ENCODE measurements around the gene CCL4. TPM values are rescaled to one million over a fixed set of nuclear protein-coding genes. Genes with fewer than 3 reads are reported as not detected.
"Not testable (repeated sequence)": the region's sequence is repeated elsewhere in the genome, so short reads cannot be mapped to it uniquely, and the experiment has no call there.

CCL4 gene
- total RNA-seq, 1 experiment from 2014 or later, result not detected

- Histone ChIP-seq H3T11ph (ENCODE audit: low read length) (no peak overlapping the region), H4K91ac (ENCODE audit: insufficient read length, low read depth, low read length) (no peak overlapping the region), H3K23me2 (ENCODE audit: insufficient read length, low read depth, low read length, poor library complexity, severe bottlenecking) (no peaks in the 10 kb centered on the region), H2BK12ac (ENCODE audit: insufficient read length, low read depth, low read length) (no peak overlapping the region), H3K27ac (ENCODE audit: insufficient read length, low read depth, low read length) (no peak overlapping the region), H3K18ac (ENCODE audit: insufficient read length, low read depth, low read length) (no peak overlapping the region), H3K9me3 (ENCODE audit: control insufficient read depth, low read depth, low read length) (no peaks in the 10 kb centered on the region), H3K4ac (ENCODE audit: low read depth, low read length) (no peak overlapping the region), H2AK5ac (ENCODE audit: insufficient read length, low read length) (no peak overlapping the region), H2BK120ac (ENCODE audit: low read depth, low read length, poor library complexity, severe bottlenecking) (no peak overlapping the region), H3K14ac (ENCODE audit: insufficient read depth, low read length) (no peak overlapping the region), H3K23ac (ENCODE audit: insufficient read length, low read depth, low read length) (no peak overlapping the region), H3K79me1 (ENCODE audit: insufficient read depth, low read depth, low read length, poor library complexity, severe bottlenecking) (no peaks in the 10 kb centered on the region), H3K27me3 (ENCODE audit: insufficient read depth, low read length) (no peaks in the 10 kb centered on the region), H4K5ac (ENCODE audit: insufficient read length, low read depth, low read length) (no peak overlapping the region), H4K20me1 (ENCODE audit: control insufficient read depth, insufficient read depth, insufficient read length) (no peaks in the 10 kb centered on the region), H3K56ac (ENCODE audit: insufficient read length, low read depth, low read length) (no peak overlapping the region), H3K79me2 (ENCODE audit: insufficient read depth, low read length) (no peaks in the 10 kb centered on the region), H3K9ac (ENCODE audit: extremely low read depth, insufficient read length, low read length) (no peak overlapping the region), H4K8ac (replicated peaks; ENCODE audit: insufficient read length, low read depth, low read length) (no peak overlapping the region), H2BK5ac (ENCODE audit: insufficient read length, low read length) (no peak overlapping the region), H3K4me2 (ENCODE audit: insufficient read depth, insufficient read length, low read length) (no peak overlapping the region), H3K4me1 (ENCODE audit: insufficient read depth, low read length) (no peaks in the 10 kb centered on the region; the same call in 1 of the 2 replicates), H2BK20ac (ENCODE audit: low read depth, low read length, poor library complexity, severe bottlenecking) (no peak overlapping the region), H2AFZ (ENCODE audit: low read length) (no peak overlapping the region), H2BK15ac (ENCODE audit: low read depth, low read length) (no peak overlapping the region)
- no peaks in the 10 kb centered on the region for H3K36me3 Mint-ChIP-seq (ENCODE audit: insufficient read depth in 1 of 3, low read depth in 3 of 3)
- peaks cover 8% of the 10 kb centered on the region for H3K27me3 Mint-ChIP-seq (ENCODE audit: low read depth)
- no peaks in the 10 kb centered on the region; a peak in 1 of 5 replicates for H3K9me3 Mint-ChIP-seq
- WGBS (ENCODE audit: extremely low coverage, insufficient read length, low lambda C conversion rate), result no CpG with 5 or more reads among the region's 1 CpG
- DNase-seq, result no peak
- no peak overlapping the region for H3K4me3 Mint-ChIP-seq
- no peak overlapping the region for H3K27ac Mint-ChIP-seq
- no peak for TF ChIP-seq CTCF (conservative IDR thresholded peaks at IDR 0.05)
- peaks cover 23% of the 10 kb centered on the region in 2 experiments for H3K4me1 Mint-ChIP-seq
These were observed 16.8 kb upstream of the CCL4 start for GRCh38 chr17:36086791-36087190.

- H3K4ac ChIP-seq (ENCODE audit: low read depth, low read length); H2BK120ac ChIP-seq (ENCODE audit: low read depth, low read length, poor library complexity, severe bottlenecking); H3K9me3 ChIP-seq (ENCODE audit: control insufficient read depth, low read depth, low read length); H2BK12ac ChIP-seq (ENCODE audit: insufficient read length, low read depth, low read length); H4K91ac ChIP-seq (ENCODE audit: insufficient read length, low read depth, low read length); H4K8ac ChIP-seq (replicated peaks; ENCODE audit: insufficient read length, low read depth, low read length); H2BK20ac ChIP-seq (ENCODE audit: low read depth, low read length, poor library complexity, severe bottlenecking); H3K27ac ChIP-seq (ENCODE audit: insufficient read length, low read depth, low read length); H3K9me3 Mint-ChIP-seq; H4K5ac ChIP-seq (ENCODE audit: insufficient read length, low read depth, low read length); H3K79me2 ChIP-seq (ENCODE audit: insufficient read depth, low read length); H2AK5ac ChIP-seq (ENCODE audit: insufficient read length, low read length); H2BK5ac ChIP-seq (ENCODE audit: insufficient read length, low read length); H3K27me3 Mint-ChIP-seq (ENCODE audit: low read depth); H4K20me1 ChIP-seq (ENCODE audit: control insufficient read depth, insufficient read depth, insufficient read length); H2BK15ac ChIP-seq (ENCODE audit: low read depth, low read length); H3K56ac ChIP-seq (ENCODE audit: insufficient read length, low read depth, low read length); H3K4me2 ChIP-seq (ENCODE audit: insufficient read depth, insufficient read length, low read length); H3K9ac ChIP-seq (ENCODE audit: extremely low read depth, insufficient read length, low read length); H3K27me3 ChIP-seq (ENCODE audit: insufficient read depth, low read length); H3K79me1 ChIP-seq (ENCODE audit: insufficient read depth, low read depth, low read length, poor library complexity, severe bottlenecking); H3K23me2 ChIP-seq (ENCODE audit: insufficient read length, low read depth, low read length, poor library complexity, severe bottlenecking); DNase-seq; H3K18ac ChIP-seq (ENCODE audit: insufficient read length, low read depth, low read length); H3K14ac ChIP-seq (ENCODE audit: insufficient read depth, low read length); H3K36me3 Mint-ChIP-seq (ENCODE audit: insufficient read depth in 1 of 3, low read depth in 3 of 3); H3K4me3 Mint-ChIP-seq; H2AFZ ChIP-seq (ENCODE audit: low read length); H3K23ac ChIP-seq (ENCODE audit: insufficient read length, low read depth, low read length); H3K4me1 ChIP-seq (ENCODE audit: insufficient read depth, low read length); H3T11ph ChIP-seq (ENCODE audit: low read length); H3K27ac Mint-ChIP-seq: not testable (repeated sequence)
- no CpG with 5 or more reads among the region's 3 CpGs for WGBS (ENCODE audit: extremely low coverage, insufficient read length, low lambda C conversion rate)
- H3K4me1 Mint-ChIP-seq, result peaks cover 23% of the 10 kb centered on the region in 2 experiments
These were observed 16.2 kb upstream of the CCL4 start for GRCh38 chr17:36087471-36087870.

Measured in H9 (cell line).